Peyer's patch (tissue), 4 donors: ENCODE measurements around the gene PGAP3.
A peak's percentile ranks its signal among the peaks of the same experiment; 100 is the strongest.

Experiments
- POLR2A ChIP-seq, 2 donors: fragments of 450-650 bp; IDR thresholded peaks; one replicate each; pipeline ENCODE4 v1.5.1; 2017; ENCODE audit warnings: antibody characterized with exemption in 2 of 2, mild to moderate bottlenecking in 2 of 2, moderate library complexity in 2 of 2
- TF ChIP-seq, protein P1 (sequence below), 6 experiments: fragments of 450-650 bp in 4 of 6; fragments of 200-600 bp in 2 of 6; sonication (generic) in 1 of 6; IDR thresholded peaks; one replicate each; pipeline ENCODE4 v1.5.1; 2017 to 2019; ENCODE audit warnings: antibody characterized with exemption in 6 of 6, mild to moderate bottlenecking in 3 of 6, moderate library complexity in 1 of 6

DNA sequence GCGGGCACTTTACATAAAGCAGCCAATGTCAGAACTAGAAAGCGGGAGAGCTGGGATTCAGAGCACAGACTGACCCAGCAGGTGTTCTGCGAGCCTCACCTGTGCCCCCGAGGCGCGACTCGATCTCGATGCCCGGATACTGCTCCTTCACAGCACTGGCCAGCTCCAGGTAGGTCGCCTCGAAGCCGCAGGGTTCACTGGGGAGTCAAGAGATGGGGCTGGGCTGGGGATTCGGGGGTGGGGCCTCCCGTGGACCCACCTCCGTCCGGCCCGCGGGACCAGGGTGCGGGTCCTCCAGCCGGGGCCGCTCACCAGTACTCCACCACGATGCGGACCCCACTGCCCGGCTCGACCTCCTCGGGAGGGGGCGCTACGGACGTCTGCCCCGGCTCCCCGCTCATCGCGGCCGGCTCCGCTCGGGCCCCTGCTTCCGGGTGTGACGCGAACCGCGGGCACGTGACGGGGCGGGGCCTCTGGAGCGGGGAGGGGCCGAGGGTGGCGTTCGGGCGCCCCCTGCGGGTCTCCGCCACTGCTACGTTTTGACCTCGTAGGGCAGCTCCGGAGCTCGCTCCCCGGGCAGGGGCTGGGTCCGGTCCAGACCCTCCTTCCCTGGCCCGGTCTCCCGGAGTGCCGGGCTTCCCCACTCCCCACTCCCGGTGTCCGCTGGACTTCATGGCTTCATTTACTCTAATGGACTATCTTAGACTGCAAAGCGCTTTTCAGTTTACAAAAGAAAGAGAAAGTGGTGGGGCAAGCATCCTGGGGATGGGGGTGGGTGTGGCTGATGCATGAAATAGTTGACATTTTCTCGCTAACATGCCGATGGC lies 42.5 kb upstream of the PGAP3 start, which contains the start of gene MIEN1:
- TF ChIP-seq, protein P1, sequence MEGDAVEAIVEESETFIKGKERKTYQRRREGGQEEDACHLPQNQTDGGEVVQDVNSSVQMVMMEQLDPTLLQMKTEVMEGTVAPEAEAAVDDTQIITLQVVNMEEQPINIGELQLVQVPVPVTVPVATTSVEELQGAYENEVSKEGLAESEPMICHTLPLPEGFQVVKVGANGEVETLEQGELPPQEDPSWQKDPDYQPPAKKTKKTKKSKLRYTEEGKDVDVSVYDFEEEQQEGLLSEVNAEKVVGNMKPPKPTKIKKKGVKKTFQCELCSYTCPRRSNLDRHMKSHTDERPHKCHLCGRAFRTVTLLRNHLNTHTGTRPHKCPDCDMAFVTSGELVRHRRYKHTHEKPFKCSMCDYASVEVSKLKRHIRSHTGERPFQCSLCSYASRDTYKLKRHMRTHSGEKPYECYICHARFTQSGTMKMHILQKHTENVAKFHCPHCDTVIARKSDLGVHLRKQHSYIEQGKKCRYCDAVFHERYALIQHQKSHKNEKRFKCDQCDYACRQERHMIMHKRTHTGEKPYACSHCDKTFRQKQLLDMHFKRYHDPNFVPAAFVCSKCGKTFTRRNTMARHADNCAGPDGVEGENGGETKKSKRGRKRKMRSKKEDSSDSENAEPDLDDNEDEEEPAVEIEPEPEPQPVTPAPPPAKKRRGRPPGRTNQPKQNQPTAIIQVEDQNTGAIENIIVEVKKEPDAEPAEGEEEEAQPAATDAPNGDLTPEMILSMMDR (IDR thresholded peaks at IDR 0.05), result peak; percentile 91 to 95 (median 92)
- TF ChIP-seq POLR2A (IDR thresholded peaks at IDR 0.05), result peak; percentile 89 to 90
